Heart left ventricle (tissue), 16 donors: ENCODE measurements around the gene USP34. TPM values are rescaled to one million over a fixed set of nuclear protein-coding genes. Genes with fewer than 3 reads are reported as not detected.

Experiments used
- ATAC-seq, 4 donors: fragments of 200-7000 bp; cut with Tn5 transposase; one replicate each; pipeline ENCODE4 v1.9.1; 2020 to 2022; ENCODE audit warnings: moderate library complexity in 4 of 4, mild to moderate bottlenecking in 3 of 4, moderate number of reproducible peaks in 1 of 4
- DNase-seq, 5 donors: peaks; one replicate each; pipeline ENCODE4 v3.0.0-alpha.2; 2020
- H3K27ac ChIP-seq, 12 donors: fragments of 200-600 bp; sonication (generic) in 4 of 12; one replicate each; pipeline versions ENCODE4 v1.5.0 to v1.8.0; 2016 to 2022; ENCODE audit warnings: mild to moderate bottlenecking in 2 of 12
- H3K27me3 ChIP-seq, 9 donors: fragments of 200-600 bp; sonication (generic) in 2 of 9; one replicate each; pipeline versions ENCODE4 v1.5.1 to v1.8.0; 2016 to 2022; ENCODE audit warnings: mild to moderate bottlenecking in 3 of 9
- H3K36me3 ChIP-seq, 9 donors: fragments of 200-600 bp; sonication (generic) in 2 of 9; one replicate each; pipeline versions ENCODE4 v1.5.0 to v1.8.0; 2018 to 2022; ENCODE audit warnings: mild to moderate bottlenecking in 2 of 9
- H3K4me1 ChIP-seq, 12 donors: fragments of 200-600 bp; sonication (generic) in 4 of 12; one replicate each; pipeline versions ENCODE4 v1.5.0 to v1.8.0; 2016 to 2022; ENCODE audit warnings: mild to moderate bottlenecking in 3 of 12
- H3K4me3 ChIP-seq, 12 donors: fragments of 200-600 bp; sonication (generic) in 4 of 12; one replicate each; pipeline versions ENCODE4 v1.5.0 to v1.8.0; 2017 to 2022; ENCODE audit warnings: mild to moderate bottlenecking in 9 of 12, moderate library complexity in 4 of 12
- H3K9me3 ChIP-seq, 12 donors: fragments of 200-600 bp; sonication (generic) in 4 of 12; one replicate each; pipeline versions ENCODE4 v1.5.0 to v1.8.0; 2016 to 2022; ENCODE audit warnings: mild to moderate bottlenecking in 1 of 12
- POLR2A ChIP-seq, 2 donors: fragments of 450-650 bp; IDR thresholded peaks; one replicate each; pipeline ENCODE4 v1.6.1; 2017; ENCODE audit warnings: antibody characterized with exemption in 2 of 2, mild to moderate bottlenecking in 2 of 2, moderate library complexity in 2 of 2
- WGBS, 4 donors: extraction: QIAGEN DNeasy Blood & Tissue Kit in 2 of 4; methylation state at CpG; one replicate each; pipeline versions ENCODE4 v1.1.5 to v1.1.7; 2013 to 2018; 5-methylcytosine and 5-hydroxymethylcytosine counted together
- intact Hi-C, 10 donors: fragments of 100-400 bp; cut with DNase I; formaldehyde crosslinking; loops; one replicate each; pipeline versions ENCODE4 v1.11.1 to v1.14.2; 2022
- polyA plus RNA-seq, 2 donors: library from polyadenylated mRNA; stranded (reverse); fragments of 200-250 nt; gene quantifications; one replicate each; pipeline ENCODE4 v1.2.3, GENCODE V29; 2013
- total RNA-seq, 9 donors: library from RNA; depleted of rRNA in 2 of 9; stranded (reverse); fragments of >200 nt in 2 of 9; fragmentation: NEBNext Ultra II Directional in 3 of 9; extraction: Animal tissue kit (Norgen Biotek cat#: 25700) in 3 of 9; gene quantifications; one replicate each; pipeline versions ENCODE4 v1.1.0 to v1.2.4, GENCODE V29; 2016 to 2023
- TF ChIP-seq, protein P1 (sequence below), 12 donors: fragments of 200-600 bp; sonication (generic) in 4 of 12; IDR thresholded peaks; one replicate each; pipeline versions ENCODE4 v1.5.0 to v1.8.0; 2018 to 2022; ENCODE audit warnings: antibody characterized with exemption in 12 of 12, mild to moderate bottlenecking in 5 of 12
- donor health status: ischemic (EF 13 %, LVEDD 7.1; RV severe dilation, severe dysfunction).
- donor health status: healthy with polysubstance abuse.
- donor health status: DM: no; HTN: yes; CAD: no.
- donor health status: DM: no; HTN: no; CAD: no.
- donor health status: ischemic (EF 25% LVEDD 6.9; RV normal size, moderate dysfunction).
- donor health status: ischemic (EF 25% LVEDD 5.7; RV mildly dilated, moderate dysfunction).
- donor health status: healthy.
- donor health status: DM: yes; HTN: yes; CAD: no.
- donor health status: ischemic (EF 35%, LVEDD 5.7; RV mildly dilated, moderate dysfunction).
- donor health status: nonischemic (EF 11% LVEDD 7.7; RV severe dilation, severe dysfunction).
- donor health status: DM: yes; HTN: yes; CAD: no.
- donor health status: PGD.
- donor health status: ischemic (EF 29% LVEDD 5.4; RV normal size, mild dysfunction).
- donor health status: nonischemic (EF 23%, LVEDD 6.1; RV moderate dilation, normal function).

Gene USP34
- total and polyA plus RNA-seq, 11 donors: 33.3 to 82.8 (median 60.6) TPM

GRCh38 chr2:61179701-61180639 is 290.9 kb downstream of the USP34 start:
- WGBS, 4 donors: 41 to 44% (median 41%) methylated on average over 11 to 14 of the region's 14 CpGs
- TF ChIP-seq POLR2A (IDR thresholded peaks at IDR 0.05): no peak
- TF ChIP-seq, protein P1, sequence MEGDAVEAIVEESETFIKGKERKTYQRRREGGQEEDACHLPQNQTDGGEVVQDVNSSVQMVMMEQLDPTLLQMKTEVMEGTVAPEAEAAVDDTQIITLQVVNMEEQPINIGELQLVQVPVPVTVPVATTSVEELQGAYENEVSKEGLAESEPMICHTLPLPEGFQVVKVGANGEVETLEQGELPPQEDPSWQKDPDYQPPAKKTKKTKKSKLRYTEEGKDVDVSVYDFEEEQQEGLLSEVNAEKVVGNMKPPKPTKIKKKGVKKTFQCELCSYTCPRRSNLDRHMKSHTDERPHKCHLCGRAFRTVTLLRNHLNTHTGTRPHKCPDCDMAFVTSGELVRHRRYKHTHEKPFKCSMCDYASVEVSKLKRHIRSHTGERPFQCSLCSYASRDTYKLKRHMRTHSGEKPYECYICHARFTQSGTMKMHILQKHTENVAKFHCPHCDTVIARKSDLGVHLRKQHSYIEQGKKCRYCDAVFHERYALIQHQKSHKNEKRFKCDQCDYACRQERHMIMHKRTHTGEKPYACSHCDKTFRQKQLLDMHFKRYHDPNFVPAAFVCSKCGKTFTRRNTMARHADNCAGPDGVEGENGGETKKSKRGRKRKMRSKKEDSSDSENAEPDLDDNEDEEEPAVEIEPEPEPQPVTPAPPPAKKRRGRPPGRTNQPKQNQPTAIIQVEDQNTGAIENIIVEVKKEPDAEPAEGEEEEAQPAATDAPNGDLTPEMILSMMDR (IDR thresholded peaks at IDR 0.05): no peak

DNA sequence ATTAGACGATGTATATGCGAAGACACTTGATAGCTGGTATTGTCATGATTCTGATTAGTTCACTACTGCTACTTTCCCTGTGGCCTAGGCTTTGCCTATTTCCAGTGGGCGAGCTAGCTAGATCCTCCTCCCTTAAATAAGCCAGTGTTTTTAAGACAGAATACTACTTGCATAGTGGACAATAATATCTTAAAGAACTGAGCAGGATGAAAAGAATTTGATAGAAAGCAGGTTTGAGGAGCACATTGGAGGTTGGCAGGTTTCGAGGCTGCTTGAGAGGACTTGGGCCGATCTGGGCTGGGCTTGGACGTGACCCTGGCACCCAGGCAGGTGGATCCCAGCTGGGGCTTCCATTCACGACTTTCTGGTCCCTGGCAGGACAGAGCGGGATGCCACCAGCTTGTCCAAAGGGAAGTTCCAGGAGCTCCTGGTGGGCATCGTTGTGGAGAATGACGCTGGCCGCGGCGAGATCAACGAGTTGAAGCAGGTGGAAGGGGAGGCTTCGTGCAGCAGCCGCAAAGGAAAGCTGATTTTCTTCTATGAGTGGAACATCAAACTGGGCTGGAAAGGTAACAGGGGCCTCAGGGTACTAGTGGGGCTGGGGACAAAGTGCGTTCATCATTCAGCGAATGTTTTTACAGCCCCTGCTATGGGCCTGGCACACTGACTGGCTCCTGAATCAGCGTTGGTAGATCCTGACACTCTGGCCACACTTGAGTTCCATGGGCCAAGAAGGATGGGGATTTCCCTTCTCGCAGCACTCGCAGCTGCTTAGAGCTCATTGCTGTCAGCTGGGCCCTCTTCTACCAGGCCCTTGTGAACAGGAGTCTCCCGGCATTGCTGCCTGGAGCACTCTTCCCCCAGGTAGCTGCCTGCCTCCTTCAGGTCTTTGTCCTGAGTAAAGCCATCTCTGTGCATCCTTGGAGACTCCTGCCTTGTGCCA is 292.0 kb downstream of the USP34 start:
- intact Hi-C loops: loop anchor here in 2 of 10 donors (5.0 kb wide), 2 partner anchors 112 to 293 kb away; partner anchors contain the start of genes SANBR (in 1 of the 2) and USP34 (in 1 of the 2)
- Histone ChIP-seq H3K27ac (peak overlapping the region in 11 of 12 donors; percentile 48 to 100 (median 98)), H3K9me3 (no peaks in the 10 kb centered on the region), H3K36me3 (peaks cover 0 to 44% (median 34%) of the 10 kb centered on the region in 9 donors), H3K4me1 (peaks cover 0 to 57% (median 48%) of the 10 kb centered on the region in 12 donors), H3K27me3 (no peaks in the 10 kb centered on the region), H3K4me3 (peak overlapping the region in 8 of 12 donors; percentile 66 to 90 (median 80))
- ATAC-seq (no peak), DNase-seq (peak in 2 of 5 donors; percentile 36 to 57)
- TF ChIP-seq, protein P1 (IDR thresholded peaks at IDR 0.05): no peak
- TF ChIP-seq POLR2A (IDR thresholded peaks at IDR 0.05): peak in 1 of 2 donors; percentile 9
- WGBS, 4 donors: 89 to 92% (median 91%) methylated on average over 22 of the region's 22 CpGs

More at GRCh38 chr2:61179701-61180639, 290.9 kb downstream of the USP34 start:
- H3K4me3 ChIP-seq: peak overlapping the region in 5 of 12 donors; percentile 8 to 22 (median 16)
- H3K27ac ChIP-seq: peak overlapping the region in 11 of 12 donors; percentile 48 to 100 (median 68)
- DNase-seq (peak; percentile 72 to 91 (median 86)), ATAC-seq (peak; percentile 67 to 75 (median 70))
- intact Hi-C loops: loop anchor here in 2 of 10 donors (5.0 kb wide), 2 partner anchors 113 to 292 kb away; partner anchors contain the start of genes SANBR (in 1 of the 2) and USP34 (in 1 of the 2)
- no peaks in the 10 kb centered on the region for H3K9me3 ChIP-seq
- H3K4me1 ChIP-seq: peaks cover 0 to 57% (median 48%) of the 10 kb centered on the region in 12 donors
- H3K27me3 ChIP-seq: no peaks in the 10 kb centered on the region
- peaks cover 0 to 55% (median 45%) of the 10 kb centered on the region in 9 donors for H3K36me3 ChIP-seq

- Histone ChIP-seq H3K4me1 (peaks cover 0 to 62% (median 50%) of the 10 kb centered on the region in 12 donors), H3K36me3 (peaks cover 0 to 35% (median 25%) of the 10 kb centered on the region in 9 donors), H3K27ac (peak overlapping the region; percentile 88 to 100 (median 99)), H3K27me3 (no peaks in the 10 kb centered on the region), H3K9me3 (no peaks in the 10 kb centered on the region), H3K4me3 (peak overlapping the region; percentile 64 to 93 (median 80))
- WGBS, 4 donors: 18 to 26% (median 20%) methylated on average over 20 to 45 of the region's 45 CpGs
- peak in 3 of 4 donors; percentile 1 to 11 (median 5) for ATAC-seq
- no peak for TF ChIP-seq POLR2A (IDR thresholded peaks at IDR 0.05)
- TF ChIP-seq, protein P1 (IDR thresholded peaks at IDR 0.05): no peak
- intact Hi-C loops: loop anchor here in 4 of 10 donors (2.0 to 5.0 kb wide), 4 partner anchors 33 to 294 kb away; partner anchors contain the start of genes USP34 (in 2 of the 4) and SANBR (in 1 of the 4)
- DNase-seq: peak in 3 of 5 donors; percentile 48 to 75 (median 59)
These were observed 292.9 kb downstream of the USP34 start for GRCh38 chr2:61177727-61178549.
